SJSA1 (cell line): ENCODE data around the gene CLCA4. TPM values are rescaled to one million over a fixed set of nuclear protein-coding genes. Genes with fewer than 3 reads are reported as not detected.
"Not testable (repeated sequence)": the region's sequence is repeated elsewhere in the genome, so short reads cannot be mapped to it uniquely, and the experiment has no call there.

Source experiments
- DNase-seq, 2 experiments: peaks; one replicate each; pipeline ENCODE4 v3.0.0-alpha.2; 2015 to 2020; ENCODE audit warnings: low spot score in 2 of 2, low read depth in 1 of 2
- H3K27ac ChIP-seq: fragments of 250-450 bp; sonication (Bioruptor Pico); 2 replicates; pipeline ENCODE4 v1.5.1; 2020; ENCODE audit warnings: mild to moderate bottlenecking, moderate library complexity
- H3K27me3 ChIP-seq: fragments of 250-450 bp; sonication (Bioruptor Pico); replicated peaks from 2 replicates; pipeline ENCODE4 v1.5.1; 2020; ENCODE audit warnings: mild to moderate bottlenecking, moderate library complexity
- H3K36me3 ChIP-seq: fragments of 250-450 bp; sonication (Bioruptor Pico); 2 replicates; pipeline ENCODE4 v1.5.1; 2020; ENCODE audit warnings: mild to moderate bottlenecking
- H3K4me1 ChIP-seq: fragments of 250-450 bp; sonication (Bioruptor Pico); replicated peaks from 2 replicates; pipeline ENCODE4 v1.6.1; 2021; ENCODE audit warnings: mild to moderate bottlenecking
- H3K4me3 ChIP-seq: fragments of 250-450 bp; sonication (Bioruptor Pico); 2 replicates; pipeline ENCODE4 v1.5.1; 2020; ENCODE audit warnings: mild to moderate bottlenecking
- H3K9me3 ChIP-seq: fragments of 250-450 bp; sonication (Bioruptor Pico); replicated peaks from 2 replicates; pipeline ENCODE4 v1.5.1; 2020; ENCODE audit warnings: mild to moderate bottlenecking
- total RNA-seq: library from RNA; depleted of rRNA; stranded (reverse); fragments of >200 nt; shearing (Covaris generic); gene quantifications from 2 replicates; pipeline ENCODE4 v1.2.3, GENCODE V29; 2014; rRNA removed

The CLCA4 gene
- total RNA-seq, 1 experiment from 2014 or later: not detected

- Histone ChIP-seq H3K36me3 (no peaks in the 10 kb centered on the region), H3K4me3 (no peak overlapping the region), H3K9me3 (no peaks in the 10 kb centered on the region), H3K27me3 (no peaks in the 10 kb centered on the region), H3K27ac (no peak overlapping the region), H3K4me1 (no peaks in the 10 kb centered on the region)
- DNase-seq: no peak
Observed at GRCh38 chr1:86596741-86597290, 49.9 kb downstream of the CLCA4 start.

GRCh38 chr1:86606080-86606479 lies 59.2 kb downstream of the CLCA4 start:
- H3K9me3 ChIP-seq, H3K27me3 ChIP-seq, H3K27ac ChIP-seq: not testable (repeated sequence)

GRCh38 chr1:86616433-86616832 lies 69.6 kb downstream of the CLCA4 start:
- no peak for DNase-seq
- H3K4me1 ChIP-seq: no peaks in the 10 kb centered on the region
- no peaks in the 10 kb centered on the region for H3K27me3 ChIP-seq
- H3K36me3 ChIP-seq: no peaks in the 10 kb centered on the region
- H3K9me3 ChIP-seq: no peaks in the 10 kb centered on the region
- no peak overlapping the region for H3K4me3 ChIP-seq
- H3K27ac ChIP-seq: no peak overlapping the region

More at GRCh38 chr1:86606080-86606479, 59.2 kb downstream of the CLCA4 start:
- not testable (repeated sequence) for H3K36me3 ChIP-seq, DNase-seq, H3K4me1 ChIP-seq, H3K4me3 ChIP-seq

- no peak for DNase-seq
- Histone ChIP-seq H3K4me3 (no peak overlapping the region), H3K36me3 (no peaks in the 10 kb centered on the region), H3K27me3 (no peaks in the 10 kb centered on the region), H3K4me1 (no peaks in the 10 kb centered on the region), H3K9me3 (no peaks in the 10 kb centered on the region), H3K27ac (no peak overlapping the region)
Observed at GRCh38 chr1:86616871-86617270, 70.0 kb downstream of the CLCA4 start.

GRCh38 chr1:86618358-86618757 lies 71.5 kb downstream of the CLCA4 start:
- no peak for DNase-seq
- H3K27ac ChIP-seq: no peak overlapping the region
- H3K4me3 ChIP-seq: no peak overlapping the region
- H3K36me3 ChIP-seq: no peaks in the 10 kb centered on the region
- H3K9me3 ChIP-seq: no peaks in the 10 kb centered on the region
- H3K4me1 ChIP-seq: no peaks in the 10 kb centered on the region
- no peaks in the 10 kb centered on the region for H3K27me3 ChIP-seq

- no peak overlapping the region for H3K27ac ChIP-seq
- H3K4me3 ChIP-seq: no peak overlapping the region
- DNase-seq: no peak
- H3K27me3 ChIP-seq: no peaks in the 10 kb centered on the region
- no peaks in the 10 kb centered on the region for H3K4me1 ChIP-seq
- no peaks in the 10 kb centered on the region for H3K9me3 ChIP-seq
- no peaks in the 10 kb centered on the region for H3K36me3 ChIP-seq
Observed at GRCh38 chr1:86619313-86619712, 72.4 kb downstream of the CLCA4 start.

- Histone ChIP-seq H3K27ac (no peak overlapping the region), H3K27me3 (no peaks in the 10 kb centered on the region), H3K36me3 (no peaks in the 10 kb centered on the region), H3K9me3 (no peaks in the 10 kb centered on the region), H3K4me1 (no peaks in the 10 kb centered on the region), H3K4me3 (no peak overlapping the region)
- no peak for DNase-seq
Observed at GRCh38 chr1:86621286-86621685, 74.4 kb downstream of the CLCA4 start.

Other genes starting within 250 kb of the CLCA4 start
- gene ODF2L, start 150.8 kb upstream of the CLCA4 start, total RNA-seq: 13.8 and 17.0 TPM in 2 replicates
- gene CLCA2, start 122.9 kb upstream of the CLCA4 start, total RNA-seq: not detected in 2 replicates
- not detected in 2 replicates for gene CLCA1, start 78.2 kb upstream of the CLCA4 start, total RNA-seq
- 42.2 and 44.0 TPM in 2 replicates for gene SH3GLB1, start 157.5 kb downstream of the CLCA4 start, total RNA-seq